GM12878 (cell line): ENCODE results near the gene DLL1. TPM values are rescaled to one million over a fixed set of nuclear protein-coding genes. Genes with fewer than 3 reads are reported as not detected.

ENCODE experiments used
- ATAC-seq: fragments of 200-7000 bp; cut with Tn5 transposase; 3 replicates; pipeline ENCODE4 v1.9.1; 2020; ENCODE audit warnings: mild to moderate bottlenecking, moderate library complexity
- BruUV-seq: library from RNA; stranded (reverse); fragments of 400-500 nt; replicated peaks from 2 replicates; lab custom pipeline; 2021; lab: Mats Ljungman, UMichigan
- CTCF ChIA-PET: fragments of 300-600 bp; sonication (Branson Sonifier 250); formaldehyde crosslinking; extraction: SDS; loops from one replicate; lab custom pipeline; 2021; ENCODE audit warnings: inconsistent platforms; lab: Yijun Ruan, JAX
- POLR2A ChIA-PET: fragments of 350-600 bp; formaldehyde crosslinking; extraction: SDS; loops from one replicate; lab custom pipeline; 2021; ENCODE audit warnings: inconsistent platforms; lab: Charles Lee
- RAD21 ChIA-PET: fragments of 300-600 bp; sonication (Branson Sonifier 250); formaldehyde crosslinking; loops from one replicate; lab custom pipeline; 2023; ENCODE audit warnings: antibody characterized with exemption; ENCODE audit not compliant: unreplicated experiment; lab: Charles Lee
- SMC1A ChIA-PET: fragments of 300-600 bp; sonication (Branson Sonifier 250); formaldehyde crosslinking; loops from one replicate; lab custom pipeline; 2023; ENCODE audit not compliant: unreplicated experiment, uncharacterized antibody; lab: Charles Lee
- DNase-seq: peaks from one replicate; pipeline ENCODE4 v3.0.0-alpha.2; 2011; ENCODE audit warnings: low read depth, low spot score
- FAIRE-seq: peaks from 3 replicates; lab custom pipeline; 2011; peaks lifted over from hg19 to GRCh38; lab: Jason Lieb, UNC
- H2AFZ ChIP-seq: 2 replicates; pipeline ENCODE4 v1.6.0; 2011; ENCODE audit warnings: low read depth, low read length, control low read depth; ENCODE audit not compliant: control insufficient read depth
- H3K27ac ChIP-seq: 2 replicates; pipeline ENCODE4 v1.5.1; 2011; ENCODE audit warnings: control low read depth; ENCODE audit not compliant: control insufficient read depth, insufficient read depth
- H3K27me3 ChIP-seq, 2 experiments: replicated peaks in 1 of 2; 2 replicates each; pipeline versions ENCODE4 v1.6.0 to v1.6.1; 2011; ENCODE audit warnings: low read length in 1 of 2; ENCODE audit not compliant: control insufficient read depth in 2 of 2, insufficient read depth in 2 of 2
- H3K36me3 ChIP-seq, 2 experiments: 2 replicates each; pipeline ENCODE4 v1.5.1; 2011; ENCODE audit warnings: low read length in 1 of 2; ENCODE audit not compliant: control insufficient read depth in 2 of 2, insufficient read depth in 2 of 2
- H3K4me1 ChIP-seq: 2 replicates; pipeline ENCODE4 v1.6.1; 2011; ENCODE audit warnings: mild to moderate bottlenecking, low read length, moderate library complexity, mixed read lengths; ENCODE audit not compliant: control insufficient read depth, insufficient read depth
- H3K4me2 ChIP-seq: 2 replicates; pipeline ENCODE4 v1.6.0; 2011; ENCODE audit warnings: control low read depth; ENCODE audit not compliant: control insufficient read depth, insufficient read depth
- H3K4me3 ChIP-seq: fragments of 200-600 bp; sonication (generic); 2 replicates; pipeline ENCODE4 v1.5.1; 2016
- H3K79me2 ChIP-seq: 2 replicates; pipeline ENCODE4 v1.6.0; 2011; ENCODE audit warnings: low read length; ENCODE audit not compliant: control insufficient read depth, insufficient read depth
- H3K9ac ChIP-seq: 2 replicates; pipeline ENCODE4 v1.8.0; 2011; ENCODE audit warnings: low read length, control low read depth, mixed read lengths; ENCODE audit not compliant: control insufficient read depth, insufficient read depth
- H3K9me3 ChIP-seq: replicated peaks from 3 replicates; pipeline ENCODE4 v1.5.1; 2011; ENCODE audit warnings: mild to moderate bottlenecking, low read length; ENCODE audit not compliant: control insufficient read depth, insufficient read depth
- H4K20me1 ChIP-seq: 2 replicates; pipeline ENCODE4 v1.6.0; 2011; ENCODE audit not compliant: control insufficient read depth, insufficient read depth
- E2F8 ChIP-seq: fragments of 450-650 bp; IDR thresholded peaks from 2 replicates; pipeline ENCODE4 v1.6.1; 2018; ENCODE audit warnings: mild to moderate bottlenecking, low read depth, moderate library complexity; ENCODE audit not compliant: partially characterized antibody
- EED ChIP-seq: sonication (generic); IDR thresholded peaks from 2 replicates; pipeline ENCODE4 v1.6.1; 2016; ENCODE audit warnings: antibody characterized with exemption, low read depth
- HDGF ChIP-seq: fragments of 450-650 bp; IDR thresholded peaks from 2 replicates; pipeline ENCODE4 v1.6.1; 2016; ENCODE audit warnings: antibody characterized with exemption
- NR2C1 ChIP-seq: fragments of 450-650 bp; IDR thresholded peaks from 2 replicates; pipeline ENCODE4 v1.6.1; 2017; ENCODE audit warnings: antibody characterized with exemption, mild to moderate bottlenecking, moderate library complexity
- RUNX3 ChIP-seq: IDR thresholded peaks from 2 replicates; pipeline ENCODE4 v1.6.1; 2012; ENCODE audit warnings: low read length, inconsistent platforms
- SP1 ChIP-seq: IDR thresholded peaks from one replicate; pipeline ENCODE4 v1.6.1; 2011; ENCODE audit warnings: low read depth, low read length
- SREBF2 ChIP-seq: IDR thresholded peaks from 2 replicates; pipeline ENCODE4 v1.6.1; 2012; ENCODE audit warnings: mild to moderate bottlenecking, low read length
- STAT1 ChIP-seq: fragments of 450-650 bp; conservative IDR thresholded peaks from 2 replicates; pipeline ENCODE4 v1.6.1; 2014; ENCODE audit warnings: antibody characterized with exemption, mild to moderate bottlenecking
- TBL1XR1 ChIP-seq: IDR thresholded peaks from 2 replicates; pipeline ENCODE4 v1.6.1; 2012; ENCODE audit warnings: low read depth, low read length, improper control_type of control experiment
- ZBTB33 ChIP-seq: fragments of 450-650 bp; IDR thresholded peaks from 2 replicates; pipeline ENCODE4 v1.6.1; 2017; ENCODE audit warnings: mild to moderate bottlenecking
- ZNF687 ChIP-seq: fragments of 450-650 bp; IDR thresholded peaks from 2 replicates; pipeline ENCODE4 v1.6.1; 2017; ENCODE audit warnings: mild to moderate bottlenecking, moderate library complexity
- WGBS: methylation state at CpG from one replicate; pipeline ENCODE4 v1.1.6; 2016; ENCODE audit warnings: low lambda C conversion rate; ENCODE audit not compliant: insufficient replicate concordance, insufficient coverage; ENCODE audit errors: missing lambda C conversion rate; 5-methylcytosine and 5-hydroxymethylcytosine counted together
- in situ Hi-C: fragments of 300-500 bp; cut with MboI; formaldehyde crosslinking; loops from 9 replicates; pipeline ENCODE4 v1.14.3; 2018; ENCODE audit warnings: mixed read lengths
- intact Hi-C: fragments of 100-400 bp; cut with micrococcal nuclease; formaldehyde crosslinking; loops from one replicate; pipeline ENCODE4 v1.14.2; 2022; ENCODE audit not compliant: unreplicated experiment
- polyA plus RNA-seq, 11 experiments: library from polyadenylated mRNA; depleted of rRNA in 4 of 11; unstranded in 6 of 11; stranded (reverse) in 5 of 11; fragments of >200 nt; fragmentation: Nextera tagmentation in 4 of 11; fragmentation: Illumina TruSeq in 1 of 11; extraction: Ambion mirVana in 4 of 11; extraction: Trizol in 1 of 11; gene quantifications; 1 replicate in 1 of 11; 2 replicates in 10 of 11; pipeline versions ENCODE4 v1.2.1 to v1.2.3, GENCODE V29; 2011 to 2016; ENCODE audit warnings: inconsistent platforms in 2 of 11, missing spikeins in 2 of 11, low read depth in 1 of 11
- total RNA-seq, 4 experiments: library from RNA; depleted of rRNA in 3 of 4; stranded (reverse); fragments of >200 nt in 3 of 4; fragmentation: Illumina TruSeq in 1 of 4; extraction: Trizol in 1 of 4; gene quantifications; 2 replicates each; pipeline versions ENCODE4 v1.2.1 to v1.2.3, GENCODE V29; 2013 to 2021

Gene DLL1
- total and polyA plus RNA-seq, 10 of the 15 experiments (the other 5 are each of a cell fraction or from before 2014, with no cell fraction given): 0.02 to 0.80 (median 0.19) TPM

GRCh38 chr6:170245475-170245992 lies 45.3 kb downstream of the DLL1 start:
- no peaks in the 10 kb centered on the region for H3K27me3 ChIP-seq
- TF ChIP-seq SP1 (no peak), EED (no peak), HDGF (no peak), ZNF687 (no peak), STAT1 (no peak), TBL1XR1 (no peak), NR2C1 (no peak), ZBTB33 (no peak), RUNX3 (no peak), E2F8 (no peak), SREBF2 (no peak)
- no peaks in the 10 kb centered on the region for H3K4me1 ChIP-seq
- ChIA-PET POLR2A (no interaction called here), SMC1A (no interaction called here), RAD21 (no interaction called here), CTCF (interaction anchor here (1.1 kb wide), 1 partner anchor 271 kb away, joined by 3 read pairs; no protein-coding TSS in a partner anchor)
- in situ Hi-C loops: no loop called here
- H4K20me1 ChIP-seq: no peaks in the 10 kb centered on the region
- no peak overlapping the region for H3K4me2 ChIP-seq
- ATAC-seq (no peak), FAIRE-seq (no peak), DNase-seq (no peak)
- no peak overlapping the region for H3K9ac ChIP-seq
- WGBS: 71% methylated on average over 23 of the region's 23 CpGs
- no peaks in the 10 kb centered on the region for H3K9me3 ChIP-seq
- intact Hi-C loops: no loop called here
- H3K79me2 ChIP-seq: no peaks in the 10 kb centered on the region
- H3K36me3 ChIP-seq: no peaks in the 10 kb centered on the region
- no peak overlapping the region for H2AFZ ChIP-seq
- BruUV-seq: no TSS peak
- no peak overlapping the region for H3K4me3 ChIP-seq
- no peak overlapping the region for H3K27ac ChIP-seq
